ENCODE measurements around the gene OBSCN. TPM values are rescaled to one million over a fixed set of nuclear protein-coding genes. Genes with fewer than 3 reads are reported as not detected.

OBSCN gene
- total RNA-seq, 1 donor: 13.0 TPM

- DNase-seq (ENCODE audit: low read depth): peak; percentile 79
- H3K4me3 ChIP-seq (ENCODE audit: low read depth, low read length): no peak overlapping the region
- TF ChIP-seq CTCF (IDR thresholded peaks at IDR 0.05; ENCODE audit: insufficient read depth, low read depth, low read length): no peak
Observed at GRCh38 chr1:228368801-228369607, 161.2 kb downstream of the OBSCN start.

GRCh38 chr1:228369608-228370438 lies 162.0 kb downstream of the OBSCN start:
- no peak for TF ChIP-seq CTCF (IDR thresholded peaks at IDR 0.05; ENCODE audit: insufficient read depth, low read depth, low read length)
- no peak overlapping the region for H3K4me3 ChIP-seq (ENCODE audit: low read depth, low read length)
- no peak for DNase-seq (ENCODE audit: low read depth)

- TF ChIP-seq CTCF (IDR thresholded peaks at IDR 0.05; ENCODE audit: insufficient read depth, low read depth, low read length): no peak
Observed at GRCh38 chr1:228370439-228370940, 162.6 kb downstream of the OBSCN start.

GRCh38 chr1:228370941-228371740 lies 163.3 kb downstream of the OBSCN start:
- no peak overlapping the region for H3K4me3 ChIP-seq (ENCODE audit: low read depth, low read length)
- DNase-seq (ENCODE audit: low read depth): no peak
- TF ChIP-seq CTCF (IDR thresholded peaks at IDR 0.05; ENCODE audit: insufficient read depth, low read depth, low read length): no peak

More at GRCh38 chr1:228370439-228370940, 162.6 kb downstream of the OBSCN start:
- DNase-seq (ENCODE audit: low read depth): no peak
- no peak overlapping the region for H3K4me3 ChIP-seq (ENCODE audit: low read depth, low read length)

GRCh38 chr1:228371741-228372182 lies 163.9 kb downstream of the OBSCN start:
- no peak for TF ChIP-seq CTCF (IDR thresholded peaks at IDR 0.05; ENCODE audit: insufficient read depth, low read depth, low read length)

More at GRCh38 chr1:228371741-228372182, 163.9 kb downstream of the OBSCN start:
- no peak overlapping the region for H3K4me3 ChIP-seq (ENCODE audit: low read depth, low read length)
- no peak for DNase-seq (ENCODE audit: low read depth)
